A549 (cell line): Measurements from ENCODE around the gene TGOLN2.

ENCODE experiments used
- EP300 ChIP-seq, 2 experiments: fragments of >200 bp; sonication (Bioruptor Twin); formaldehyde crosslinking; IDR thresholded peaks; 2 replicates in 1 of 2; 3 replicates in 1 of 2; pipeline ENCODE4 v1.6.1; 2016 to 2017
- GATA3 ChIP-seq: IDR thresholded peaks from 2 replicates; pipeline ENCODE4 v1.6.1; 2012; ENCODE audit warnings: borderline replicate concordance
- HOXA7 ChIP-seq: fragments of 250-450 bp; sonication (Bioruptor Pico); IDR thresholded peaks from 2 replicates; pipeline ENCODE4 v1.5.0; 2020; ENCODE audit warnings: mild to moderate bottlenecking, moderate library complexity
- JUNB ChIP-seq: fragments of >200 bp; sonication (Bioruptor Twin); formaldehyde crosslinking; IDR thresholded peaks from 2 replicates; pipeline ENCODE4 v1.6.1; 2016
- KDM5A ChIP-seq: fragments of 200-600 bp; sonication (generic); IDR thresholded peaks from 2 replicates; pipeline ENCODE4 v1.6.1; 2016; ENCODE audit warnings: antibody characterized with exemption, mild to moderate bottlenecking
- MYC ChIP-seq: IDR thresholded peaks from 2 replicates; pipeline ENCODE4 v1.6.1; 2012; ENCODE audit warnings: mild to moderate bottlenecking, inconsistent platforms, low read length, improper control_type of control experiment, borderline replicate concordance
- RAD21 ChIP-seq, 2 experiments: fragments of >200 bp in 1 of 2; sonication (Bioruptor Twin) in 1 of 2; formaldehyde crosslinking in 1 of 2; IDR thresholded peaks in 1 of 2; conservative IDR thresholded peaks in 1 of 2; 2 replicates in 1 of 2; 3 replicates in 1 of 2; pipeline ENCODE4 v1.6.1; 2012 to 2018; ENCODE audit warnings: inconsistent platforms in 1 of 2
- RFX5 ChIP-seq: fragments of 450-650 bp; IDR thresholded peaks from 2 replicates; pipeline ENCODE4 v1.7.1; 2014; ENCODE audit warnings: antibody characterized with exemption, mild to moderate bottlenecking, moderate library complexity
- TF ChIP-seq, protein P1 (sequence below): fragments of >200 bp; sonication (Bioruptor Twin); formaldehyde crosslinking; IDR thresholded peaks from 3 replicates; pipeline ENCODE4 v1.5.1; 2016
- TF ChIP-seq, protein P2 (sequence below): fragments of 200-600 bp; sonication (generic); IDR thresholded peaks from 2 replicates; pipeline ENCODE4 v1.6.1; 2016; ENCODE audit warnings: antibody characterized with exemption, mild to moderate bottlenecking, moderate library complexity

DNA sequence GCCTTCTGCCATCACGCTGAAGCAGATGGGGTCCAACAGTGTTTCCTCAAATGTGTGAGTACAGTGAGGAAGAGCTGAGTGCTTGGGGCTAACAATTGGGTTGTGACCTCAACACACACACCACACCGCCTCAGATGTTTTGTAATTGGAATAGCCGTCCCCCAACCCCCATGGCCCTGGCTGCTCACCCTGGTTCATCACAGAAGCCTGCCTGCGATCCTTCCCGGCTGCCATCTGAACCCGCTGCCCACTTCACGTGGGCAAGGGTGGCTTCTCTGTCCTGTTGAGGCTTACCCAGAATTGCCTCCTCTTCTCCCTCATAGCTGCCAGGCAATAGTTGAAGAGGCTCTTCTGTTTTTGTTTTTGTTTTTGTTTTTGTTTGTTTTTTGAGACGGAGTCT, 44.1 kb downstream of the TGOLN2 start:
- TF ChIP-seq EP300 (IDR thresholded peaks at IDR 0.05) (no peak), RFX5 (no peak), MYC (no peak), RAD21 (conservative IDR thresholded peaks at IDR 0.05 in 1 of 2, IDR thresholded peaks at IDR 0.05 in 1 of 2) (no peak), HOXA7 (CRISPR knock-in tag) (no peak), JUNB (no peak), GATA3 (no peak), KDM5A (no peak)
- TF ChIP-seq, protein P1, sequence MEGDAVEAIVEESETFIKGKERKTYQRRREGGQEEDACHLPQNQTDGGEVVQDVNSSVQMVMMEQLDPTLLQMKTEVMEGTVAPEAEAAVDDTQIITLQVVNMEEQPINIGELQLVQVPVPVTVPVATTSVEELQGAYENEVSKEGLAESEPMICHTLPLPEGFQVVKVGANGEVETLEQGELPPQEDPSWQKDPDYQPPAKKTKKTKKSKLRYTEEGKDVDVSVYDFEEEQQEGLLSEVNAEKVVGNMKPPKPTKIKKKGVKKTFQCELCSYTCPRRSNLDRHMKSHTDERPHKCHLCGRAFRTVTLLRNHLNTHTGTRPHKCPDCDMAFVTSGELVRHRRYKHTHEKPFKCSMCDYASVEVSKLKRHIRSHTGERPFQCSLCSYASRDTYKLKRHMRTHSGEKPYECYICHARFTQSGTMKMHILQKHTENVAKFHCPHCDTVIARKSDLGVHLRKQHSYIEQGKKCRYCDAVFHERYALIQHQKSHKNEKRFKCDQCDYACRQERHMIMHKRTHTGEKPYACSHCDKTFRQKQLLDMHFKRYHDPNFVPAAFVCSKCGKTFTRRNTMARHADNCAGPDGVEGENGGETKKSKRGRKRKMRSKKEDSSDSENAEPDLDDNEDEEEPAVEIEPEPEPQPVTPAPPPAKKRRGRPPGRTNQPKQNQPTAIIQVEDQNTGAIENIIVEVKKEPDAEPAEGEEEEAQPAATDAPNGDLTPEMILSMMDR, result no peak
- TF ChIP-seq, protein P2, sequence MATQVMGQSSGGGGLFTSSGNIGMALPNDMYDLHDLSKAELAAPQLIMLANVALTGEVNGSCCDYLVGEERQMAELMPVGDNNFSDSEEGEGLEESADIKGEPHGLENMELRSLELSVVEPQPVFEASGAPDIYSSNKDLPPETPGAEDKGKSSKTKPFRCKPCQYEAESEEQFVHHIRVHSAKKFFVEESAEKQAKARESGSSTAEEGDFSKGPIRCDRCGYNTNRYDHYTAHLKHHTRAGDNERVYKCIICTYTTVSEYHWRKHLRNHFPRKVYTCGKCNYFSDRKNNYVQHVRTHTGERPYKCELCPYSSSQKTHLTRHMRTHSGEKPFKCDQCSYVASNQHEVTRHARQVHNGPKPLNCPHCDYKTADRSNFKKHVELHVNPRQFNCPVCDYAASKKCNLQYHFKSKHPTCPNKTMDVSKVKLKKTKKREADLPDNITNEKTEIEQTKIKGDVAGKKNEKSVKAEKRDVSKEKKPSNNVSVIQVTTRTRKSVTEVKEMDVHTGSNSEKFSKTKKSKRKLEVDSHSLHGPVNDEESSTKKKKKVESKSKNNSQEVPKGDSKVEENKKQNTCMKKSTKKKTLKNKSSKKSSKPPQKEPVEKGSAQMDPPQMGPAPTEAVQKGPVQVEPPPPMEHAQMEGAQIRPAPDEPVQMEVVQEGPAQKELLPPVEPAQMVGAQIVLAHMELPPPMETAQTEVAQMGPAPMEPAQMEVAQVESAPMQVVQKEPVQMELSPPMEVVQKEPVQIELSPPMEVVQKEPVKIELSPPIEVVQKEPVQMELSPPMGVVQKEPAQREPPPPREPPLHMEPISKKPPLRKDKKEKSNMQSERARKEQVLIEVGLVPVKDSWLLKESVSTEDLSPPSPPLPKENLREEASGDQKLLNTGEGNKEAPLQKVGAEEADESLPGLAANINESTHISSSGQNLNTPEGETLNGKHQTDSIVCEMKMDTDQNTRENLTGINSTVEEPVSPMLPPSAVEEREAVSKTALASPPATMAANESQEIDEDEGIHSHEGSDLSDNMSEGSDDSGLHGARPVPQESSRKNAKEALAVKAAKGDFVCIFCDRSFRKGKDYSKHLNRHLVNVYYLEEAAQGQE, result no peak
